ENCODE data around the gene EPHA10.

EPHA10 gene

DNA sequence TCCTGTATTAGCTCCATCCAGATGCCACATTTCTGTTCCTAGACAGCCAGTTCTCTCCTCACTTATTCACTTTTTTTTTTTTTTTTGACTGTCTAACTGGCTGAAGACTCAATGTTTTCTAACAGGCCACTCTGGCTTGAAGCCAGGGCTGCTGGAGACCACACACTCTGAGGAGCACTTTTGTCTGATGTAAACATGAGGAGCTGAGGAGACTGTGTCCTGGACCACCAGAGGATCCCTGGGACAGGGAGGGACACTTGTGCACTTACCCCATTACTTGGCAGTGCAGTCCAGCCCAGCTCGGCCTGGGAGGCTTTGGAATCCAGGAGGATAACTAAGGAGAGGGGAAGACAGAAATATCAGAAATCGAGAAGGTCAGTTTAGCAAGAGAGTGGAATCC lies 2.4 kb downstream of the EPHA10 start:
- no peak for ATAC-seq
- TF ChIP-seq ESRRG (CRISPR knock-in tag; IDR thresholded peaks at IDR 0.05) (no peak), OSR1 (CRISPR knock-in tag; IDR thresholded peaks at IDR 0.05) (no peak), PPARA (CRISPR knock-in tag; IDR thresholded peaks at IDR 0.05; ENCODE audit: borderline replicate concordance) (no peak), CSDC2 (CRISPR knock-in tag; IDR thresholded peaks at IDR 0.05) (no peak)

DNA sequence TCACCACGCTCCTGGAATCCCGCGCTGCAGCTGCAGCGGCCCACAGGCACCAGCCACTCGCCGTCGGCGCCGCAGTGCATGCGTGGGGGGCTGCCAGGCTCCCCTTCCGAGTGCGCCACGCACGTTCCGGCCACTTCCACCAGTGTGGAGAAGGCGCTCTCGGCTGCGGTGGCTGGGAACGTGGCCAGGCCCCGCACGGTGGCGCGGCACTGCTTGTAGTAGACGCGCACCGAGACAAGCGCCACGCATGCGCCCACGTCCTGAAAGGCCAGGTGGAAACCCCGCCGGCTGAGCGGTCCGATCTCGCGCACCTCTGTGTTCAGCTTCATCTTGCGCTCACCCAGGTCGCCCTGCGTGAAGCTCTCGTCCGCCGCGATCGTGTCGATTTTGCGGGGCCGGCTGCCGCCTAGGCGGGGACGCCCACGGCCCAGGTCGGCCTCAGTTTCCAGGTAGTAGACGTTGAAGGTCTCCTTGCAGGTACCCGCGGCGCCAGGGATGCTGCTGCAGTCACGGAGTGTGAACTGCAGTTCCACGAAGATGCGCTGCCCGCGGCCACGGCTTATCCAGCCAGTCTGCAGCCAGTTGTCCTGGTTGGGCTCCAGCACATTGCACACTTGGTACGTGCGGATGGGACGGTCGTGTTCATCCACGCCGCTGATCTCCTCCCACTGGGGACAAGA lies 3.4 kb downstream of the EPHA10 start:
- no peak for TF ChIP-seq ZNF8 (CRISPR knock-in tag; IDR thresholded peaks at IDR 0.05)
- TF ChIP-seq, protein P1, sequence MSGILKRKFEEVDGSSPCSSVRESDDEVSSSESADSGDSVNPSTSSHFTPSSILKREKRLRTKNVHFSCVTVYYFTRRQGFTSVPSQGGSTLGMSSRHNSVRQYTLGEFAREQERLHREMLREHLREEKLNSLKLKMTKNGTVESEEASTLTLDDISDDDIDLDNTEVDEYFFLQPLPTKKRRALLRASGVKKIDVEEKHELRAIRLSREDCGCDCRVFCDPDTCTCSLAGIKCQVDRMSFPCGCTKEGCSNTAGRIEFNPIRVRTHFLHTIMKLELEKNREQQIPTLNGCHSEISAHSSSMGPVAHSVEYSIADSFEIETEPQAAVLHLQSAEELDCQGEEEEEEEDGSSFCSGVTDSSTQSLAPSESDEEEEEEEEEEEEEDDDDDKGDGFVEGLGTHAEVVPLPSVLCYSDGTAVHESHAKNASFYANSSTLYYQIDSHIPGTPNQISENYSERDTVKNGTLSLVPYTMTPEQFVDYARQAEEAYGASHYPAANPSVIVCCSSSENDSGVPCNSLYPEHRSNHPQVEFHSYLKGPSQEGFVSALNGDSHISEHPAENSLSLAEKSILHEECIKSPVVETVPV (CRISPR knock-in tag; IDR thresholded peaks at IDR 0.05): no peak
- TF ChIP-seq ARNTL (CRISPR knock-in tag; IDR thresholded peaks at IDR 0.05; ENCODE audit: borderline replicate concordance, low read depth): no peak
- no peak for TF ChIP-seq TOX (CRISPR knock-in tag; IDR thresholded peaks at IDR 0.05; ENCODE audit: borderline replicate concordance)
- TF ChIP-seq ISL1 (CRISPR knock-in tag; IDR thresholded peaks at IDR 0.05): no peak
- TF ChIP-seq, protein P2, sequence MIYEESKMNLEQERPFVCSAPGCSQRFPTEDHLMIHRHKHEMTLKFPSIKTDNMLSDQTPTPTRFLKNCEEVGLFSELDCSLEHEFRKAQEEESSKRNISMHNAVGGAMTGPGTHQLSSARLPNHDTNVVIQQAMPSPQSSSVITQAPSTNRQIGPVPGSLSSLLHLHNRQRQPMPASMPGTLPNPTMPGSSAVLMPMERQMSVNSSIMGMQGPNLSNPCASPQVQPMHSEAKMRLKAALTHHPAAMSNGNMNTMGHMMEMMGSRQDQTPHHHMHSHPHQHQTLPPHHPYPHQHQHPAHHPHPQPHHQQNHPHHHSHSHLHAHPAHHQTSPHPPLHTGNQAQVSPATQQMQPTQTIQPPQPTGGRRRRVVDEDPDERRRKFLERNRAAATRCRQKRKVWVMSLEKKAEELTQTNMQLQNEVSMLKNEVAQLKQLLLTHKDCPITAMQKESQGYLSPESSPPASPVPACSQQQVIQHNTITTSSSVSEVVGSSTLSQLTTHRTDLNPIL (CRISPR knock-in tag; IDR thresholded peaks at IDR 0.05; ENCODE audit: low read depth): no peak
- no peak for TF ChIP-seq OSR1 (CRISPR knock-in tag; IDR thresholded peaks at IDR 0.05)
- TF ChIP-seq, protein P3, sequence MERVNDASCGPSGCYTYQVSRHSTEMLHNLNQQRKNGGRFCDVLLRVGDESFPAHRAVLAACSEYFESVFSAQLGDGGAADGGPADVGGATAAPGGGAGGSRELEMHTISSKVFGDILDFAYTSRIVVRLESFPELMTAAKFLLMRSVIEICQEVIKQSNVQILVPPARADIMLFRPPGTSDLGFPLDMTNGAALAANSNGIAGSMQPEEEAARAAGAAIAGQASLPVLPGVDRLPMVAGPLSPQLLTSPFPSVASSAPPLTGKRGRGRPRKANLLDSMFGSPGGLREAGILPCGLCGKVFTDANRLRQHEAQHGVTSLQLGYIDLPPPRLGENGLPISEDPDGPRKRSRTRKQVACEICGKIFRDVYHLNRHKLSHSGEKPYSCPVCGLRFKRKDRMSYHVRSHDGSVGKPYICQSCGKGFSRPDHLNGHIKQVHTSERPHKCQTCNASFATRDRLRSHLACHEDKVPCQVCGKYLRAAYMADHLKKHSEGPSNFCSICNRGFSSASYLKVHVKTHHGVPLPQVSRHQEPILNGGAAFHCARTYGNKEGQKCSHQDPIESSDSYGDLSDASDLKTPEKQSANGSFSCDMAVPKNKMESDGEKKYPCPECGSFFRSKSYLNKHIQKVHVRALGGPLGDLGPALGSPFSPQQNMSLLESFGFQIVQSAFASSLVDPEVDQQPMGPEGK (CRISPR knock-in tag; IDR thresholded peaks at IDR 0.05; ENCODE audit: borderline replicate concordance): no peak
- TF ChIP-seq ZFP3 (CRISPR knock-in tag; IDR thresholded peaks at IDR 0.05): no peak
- no peak for TF ChIP-seq ESRRG (CRISPR knock-in tag; IDR thresholded peaks at IDR 0.05)
- TF ChIP-seq, protein P4, sequence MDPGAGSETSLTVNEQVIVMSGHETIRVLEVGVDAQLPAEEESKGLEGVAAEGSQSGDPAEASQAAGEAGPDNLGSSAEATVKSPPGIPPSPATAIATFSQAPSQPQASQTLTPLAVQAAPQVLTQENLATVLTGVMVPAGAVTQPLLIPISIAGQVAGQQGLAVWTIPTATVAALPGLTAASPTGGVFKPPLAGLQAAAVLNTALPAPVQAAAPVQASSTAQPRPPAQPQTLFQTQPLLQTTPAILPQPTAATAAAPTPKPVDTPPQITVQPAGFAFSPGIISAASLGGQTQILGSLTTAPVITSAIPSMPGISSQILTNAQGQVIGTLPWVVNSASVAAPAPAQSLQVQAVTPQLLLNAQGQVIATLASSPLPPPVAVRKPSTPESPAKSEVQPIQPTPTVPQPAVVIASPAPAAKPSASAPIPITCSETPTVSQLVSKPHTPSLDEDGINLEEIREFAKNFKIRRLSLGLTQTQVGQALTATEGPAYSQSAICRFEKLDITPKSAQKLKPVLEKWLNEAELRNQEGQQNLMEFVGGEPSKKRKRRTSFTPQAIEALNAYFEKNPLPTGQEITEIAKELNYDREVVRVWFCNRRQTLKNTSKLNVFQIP (CRISPR knock-in tag; IDR thresholded peaks at IDR 0.05; ENCODE audit: borderline replicate concordance, low read depth): no peak
- TF ChIP-seq ZFP30 (CRISPR knock-in tag; IDR thresholded peaks at IDR 0.05): no peak
- TF ChIP-seq PPARA (CRISPR knock-in tag; IDR thresholded peaks at IDR 0.05; ENCODE audit: borderline replicate concordance): no peak
- no peak for TF ChIP-seq ZNF70 (CRISPR knock-in tag; IDR thresholded peaks at IDR 0.05)
- no peak for TF ChIP-seq SNAI2 (CRISPR knock-in tag; IDR thresholded peaks at IDR 0.05)
- no peak for TF ChIP-seq ZNF565 (CRISPR knock-in tag; conservative IDR thresholded peaks at IDR 0.05; ENCODE audit: low read depth)
- no peak for TF ChIP-seq RARB (CRISPR knock-in tag; IDR thresholded peaks at IDR 0.05)
- no peak for TF ChIP-seq BACH2 (CRISPR knock-in tag; IDR thresholded peaks at IDR 0.05; ENCODE audit: borderline replicate concordance)
- TF ChIP-seq TCF4 (CRISPR knock-in tag; IDR thresholded peaks at IDR 0.05; ENCODE audit: borderline replicate concordance): no peak

GRCh38 chr1:37759451-37759850 lies 5.5 kb downstream of the EPHA10 start:
- ATAC-seq: no peak

More for the DNA sequence above, 3.4 kb downstream of the EPHA10 start:
- ATAC-seq: no peak

DNA sequence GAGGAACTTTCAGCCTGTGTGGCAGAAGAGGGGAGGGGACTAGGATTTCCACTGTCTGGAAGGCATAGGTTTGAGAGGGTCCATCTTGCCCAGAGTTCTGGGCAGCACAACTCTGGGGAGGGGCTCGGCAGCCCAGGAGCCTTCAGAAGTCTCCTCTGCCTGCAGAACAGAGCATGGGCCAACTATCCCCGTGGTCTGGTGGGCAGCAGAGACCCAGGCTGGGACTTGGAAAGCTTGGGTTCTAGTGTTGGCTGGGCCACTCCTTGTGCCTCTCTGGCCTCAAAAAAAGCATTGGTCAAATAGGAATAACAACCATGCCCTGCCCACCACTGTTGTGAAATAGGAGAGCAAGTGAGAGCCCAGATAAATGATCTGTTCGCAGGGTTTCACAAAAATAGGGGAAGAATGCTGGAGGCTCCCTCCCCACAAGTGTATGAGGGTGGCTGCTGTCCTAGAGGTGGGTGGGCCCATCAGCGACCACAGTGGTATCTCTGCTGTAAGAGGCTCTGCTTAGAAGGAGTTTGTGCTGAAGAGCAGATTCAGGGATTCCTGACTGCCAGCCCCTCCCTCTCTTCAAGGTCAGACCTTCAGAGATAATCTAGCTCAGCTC lies 8.9 kb downstream of the EPHA10 start:
- TF ChIP-seq, protein P4 (CRISPR knock-in tag; IDR thresholded peaks at IDR 0.05; ENCODE audit: borderline replicate concordance, low read depth): no peak
- no peak for TF ChIP-seq RARB (CRISPR knock-in tag; IDR thresholded peaks at IDR 0.05)
- no peak for ATAC-seq

More at GRCh38 chr1:37759451-37759850, 5.5 kb downstream of the EPHA10 start:
- no peak for TF ChIP-seq SNAI2 (CRISPR knock-in tag; IDR thresholded peaks at IDR 0.05)
- TF ChIP-seq CSDC2 (CRISPR knock-in tag; IDR thresholded peaks at IDR 0.05): no peak
- no peak for TF ChIP-seq ZNF70 (CRISPR knock-in tag; IDR thresholded peaks at IDR 0.05)
